Measurements from ENCODE around the gene CALD1.

DNA sequence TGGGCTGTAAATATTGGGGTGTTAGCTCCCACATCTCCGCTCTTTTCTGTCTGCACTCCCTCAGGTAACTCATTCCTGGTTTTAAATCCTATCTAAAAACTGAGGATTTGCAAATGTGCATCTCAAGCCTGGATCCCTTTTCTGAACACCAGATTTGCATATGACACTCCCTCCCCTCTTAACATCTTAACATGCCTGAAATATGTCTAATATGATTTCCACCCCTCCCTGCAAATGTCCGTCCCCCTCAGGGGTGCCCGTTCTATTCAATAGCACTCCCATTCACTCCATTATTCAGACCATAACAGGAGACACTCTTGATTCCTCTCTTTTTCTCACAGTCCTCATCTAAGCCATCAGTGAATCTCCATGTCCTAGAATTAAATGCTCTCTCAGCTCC, 8.3 kb upstream of the CALD1 start:
- TF ChIP-seq CTCF (IDR thresholded peaks at IDR 0.05) (no peak), POLR2A (IDR thresholded peaks at IDR 0.05) (no peak)

All from body of pancreas (tissue), 4 donors.